Measurements from ENCODE around the gene ATG13.
A peak's percentile ranks its signal among the peaks of the same experiment; 100 is the strongest.

ATG13 gene

DNA sequence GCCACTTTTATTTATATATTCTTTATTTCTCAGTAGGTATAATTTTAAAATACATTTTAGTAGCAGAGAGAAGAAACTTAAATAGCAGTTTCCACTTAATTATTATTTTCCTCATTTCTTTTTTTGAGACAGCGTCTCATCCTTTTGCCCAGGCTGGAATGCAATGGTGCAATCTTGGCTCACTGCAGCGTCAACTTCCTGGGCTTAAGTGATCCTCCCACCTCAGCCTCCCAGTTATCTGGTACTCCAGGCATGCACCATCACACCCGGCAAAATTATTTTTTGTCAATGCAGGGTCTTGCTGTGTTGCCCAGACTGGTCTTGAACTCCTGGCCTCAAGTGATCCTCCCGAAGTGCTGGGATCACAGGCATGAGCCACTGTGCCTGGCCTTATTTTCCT lies 38.3 kb downstream of the ATG13 start:
- peaks cover 0 to 10% (median 0%) of the 10 kb centered on the region in 4 donors for H3K4me1 ChIP-seq
- H3K27me3 ChIP-seq = no peaks in the 10 kb centered on the region
- no peak overlapping the region for H3K4me3 ChIP-seq
- TF ChIP-seq CTCF (IDR thresholded peaks at IDR 0.05) = no peak
- H3K27ac ChIP-seq = no peak overlapping the region
- H3K9me3 ChIP-seq = no peaks in the 10 kb centered on the region
- intact Hi-C loops (cut with DNase I; ENCODE audit: low total_unique reads) = no loop called here
- H3K36me3 ChIP-seq = peaks cover 87 to 99% (median 89%) of the 10 kb centered on the region in 3 donors
- no peak for DNase-seq

DNA sequence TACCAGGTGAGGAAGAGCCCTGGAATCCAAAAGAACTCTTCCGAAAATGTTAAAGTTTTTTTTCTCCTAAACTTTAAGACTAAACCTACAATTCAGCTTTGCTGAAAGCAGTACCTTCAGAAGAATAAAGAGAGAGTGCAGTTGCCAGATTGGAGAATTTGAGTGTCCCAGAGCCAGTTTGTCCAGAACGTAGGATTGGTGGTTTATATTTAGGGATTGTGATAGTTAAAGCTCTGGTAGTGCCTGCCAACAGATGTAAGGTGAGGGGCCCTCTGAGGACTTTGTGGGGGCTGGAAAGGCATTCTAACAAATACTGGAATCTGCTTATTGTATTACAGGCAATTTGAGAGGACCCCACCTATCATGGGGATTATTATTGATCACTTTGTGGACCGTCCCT lies 39.8 kb downstream of the ATG13 start:
- no peak overlapping the region for H3K27ac ChIP-seq
- no peak overlapping the region for H3K4me3 ChIP-seq
- no peak for TF ChIP-seq CTCF (IDR thresholded peaks at IDR 0.05)
- no peak for DNase-seq
- H3K4me1 ChIP-seq = peaks cover 0 to 10% (median 0%) of the 10 kb centered on the region in 4 donors
- no peaks in the 10 kb centered on the region for H3K9me3 ChIP-seq
- peaks cover 82 to 99% (median 89%) of the 10 kb centered on the region in 3 donors for H3K36me3 ChIP-seq
- intact Hi-C loops (cut with DNase I; ENCODE audit: low total_unique reads) = no loop called here
- H3K27me3 ChIP-seq = no peaks in the 10 kb centered on the region

GRCh38 chr11:46658259-46658658 lies 40.9 kb downstream of the ATG13 start:
- Histone ChIP-seq H3K27me3 (no peaks in the 10 kb centered on the region), H3K36me3 (peaks cover 84 to 99% (median 84%) of the 10 kb centered on the region in 3 donors), H3K4me1 (peaks cover 0 to 11% (median 0%) of the 10 kb centered on the region in 4 donors), H3K9me3 (no peaks in the 10 kb centered on the region), H3K27ac (peak overlapping the region in 1 of 2 donors; percentile 28), H3K4me3 (no peak overlapping the region)
- intact Hi-C loops (cut with DNase I; ENCODE audit: low total_unique reads) = no loop called here
- no peak for TF ChIP-seq CTCF (IDR thresholded peaks at IDR 0.05)
- DNase-seq = peak; percentile 81 to 82

DNA sequence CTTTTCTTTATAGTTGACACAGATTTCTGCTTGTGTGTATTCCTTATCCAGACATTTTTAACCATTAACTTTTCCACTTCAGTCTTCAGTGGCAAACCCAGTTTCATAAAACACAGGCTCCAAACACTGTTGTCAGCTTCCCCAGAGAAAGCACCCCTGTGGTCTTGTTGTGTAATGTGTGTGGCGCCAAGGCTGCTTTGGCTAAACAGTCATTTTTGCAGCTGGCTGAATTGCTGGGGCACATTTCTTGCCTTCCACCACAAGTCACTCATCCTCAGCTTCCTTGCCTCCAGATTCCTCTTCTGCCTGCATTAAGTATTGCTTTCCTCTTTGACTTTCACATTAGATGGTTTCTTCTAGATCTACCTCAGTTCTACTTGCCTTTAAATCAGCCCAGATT lies 42.6 kb downstream of the ATG13 start:
- Histone ChIP-seq H3K27ac (peak overlapping the region in 1 of 2 donors; percentile 16), H3K36me3 (peaks cover 85 to 100% (median 87%) of the 10 kb centered on the region in 3 donors), H3K27me3 (no peaks in the 10 kb centered on the region), H3K4me1 (peaks cover 0 to 17% (median 0%) of the 10 kb centered on the region in 4 donors), H3K4me3 (no peak overlapping the region), H3K9me3 (no peaks in the 10 kb centered on the region)
- intact Hi-C loops (cut with DNase I; ENCODE audit: low total_unique reads) = no loop called here
- TF ChIP-seq CTCF (IDR thresholded peaks at IDR 0.05) = no peak
- DNase-seq = peak; percentile 73 to 74

DNA sequence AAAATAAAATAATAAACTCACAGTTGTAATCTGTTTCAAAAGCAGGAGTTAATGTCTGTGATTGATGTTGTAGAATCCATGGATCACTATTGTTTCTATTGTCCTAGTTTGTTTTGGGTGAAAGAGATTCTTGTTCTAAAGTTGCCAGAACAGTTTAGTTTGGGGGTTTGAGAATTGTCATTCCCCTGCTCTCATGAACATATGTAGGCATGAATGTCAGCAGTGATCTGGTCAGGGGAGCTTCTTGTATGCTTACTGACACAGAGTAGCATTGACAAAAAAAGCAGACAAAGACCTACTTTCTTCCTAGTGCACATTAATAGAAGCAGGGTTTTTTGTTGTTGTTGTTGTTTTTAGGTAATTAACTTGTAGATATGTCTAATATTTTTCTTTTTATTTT lies 44.5 kb downstream of the ATG13 start:
- Histone ChIP-seq H3K27me3 (no peaks in the 10 kb centered on the region), H3K36me3 (peaks cover 78 to 99% (median 84%) of the 10 kb centered on the region in 3 donors), H3K9me3 (no peaks in the 10 kb centered on the region), H3K4me3 (no peak overlapping the region), H3K27ac (no peak overlapping the region), H3K4me1 (peaks cover 0 to 28% (median 4%) of the 10 kb centered on the region in 4 donors)
- no peak for TF ChIP-seq CTCF (IDR thresholded peaks at IDR 0.05)
- intact Hi-C loops (cut with DNase I; ENCODE audit: low total_unique reads) = no loop called here
- no peak for DNase-seq

DNA sequence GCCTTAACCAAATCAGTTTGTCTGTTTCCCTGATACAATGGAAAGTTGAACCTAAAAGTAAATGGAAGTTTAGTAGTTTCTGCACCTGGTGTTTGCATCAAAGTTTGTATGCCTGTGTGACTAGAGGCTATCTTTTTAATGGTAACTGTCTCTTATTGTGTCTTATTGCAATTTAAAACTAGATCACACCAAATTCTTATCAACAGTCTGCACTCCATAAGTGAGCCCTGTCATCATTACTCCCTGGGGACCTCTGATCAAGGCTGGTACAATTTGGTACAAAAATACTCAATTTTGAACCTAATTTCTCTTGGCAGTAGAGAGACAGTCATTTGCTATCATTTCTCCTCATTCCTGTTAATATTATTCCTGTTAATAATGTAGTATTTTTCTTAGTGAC lies 45.0 kb downstream of the ATG13 start:
- intact Hi-C loops (cut with DNase I; ENCODE audit: low total_unique reads) = no loop called here
- Histone ChIP-seq H3K27ac (no peak overlapping the region), H3K4me3 (no peak overlapping the region), H3K4me1 (peaks cover 0 to 33% (median 8%) of the 10 kb centered on the region in 4 donors), H3K9me3 (no peaks in the 10 kb centered on the region), H3K27me3 (no peaks in the 10 kb centered on the region), H3K36me3 (peaks cover 73 to 99% (median 82%) of the 10 kb centered on the region in 3 donors)
- DNase-seq = no peak
- no peak for TF ChIP-seq CTCF (IDR thresholded peaks at IDR 0.05)
